Testis (tissue), 3 donors: ENCODE data around the gene PRF1. TPM values are rescaled to one million over a fixed set of nuclear protein-coding genes. Genes with fewer than 3 reads are reported as not detected.

ENCODE experiments used
- DNase-seq: peaks from one replicate; pipeline ENCODE4 v3.0.0-alpha.2; 2019
- H3K27ac ChIP-seq, 2 donors: fragments of 200-600 bp; sonication (generic); one replicate each; pipeline ENCODE4 v1.5.1; 2019
- H3K27me3 ChIP-seq: fragments of 200-600 bp; sonication (generic); one replicate; pipeline ENCODE4 v1.5.1; 2019
- H3K36me3 ChIP-seq: fragments of 200-600 bp; sonication (generic); one replicate; pipeline ENCODE4 v1.5.1; 2017; ENCODE audit warnings: low read depth; ENCODE audit errors: missing control alignments
- H3K4me1 ChIP-seq: fragments of 200-600 bp; sonication (generic); one replicate; pipeline ENCODE4 v1.5.1; 2019
- H3K4me3 ChIP-seq, 2 donors: fragments of 200-600 bp; sonication (generic); one replicate each; pipeline ENCODE4 v1.5.1; 2017 to 2019
- H3K9me3 ChIP-seq: fragments of 200-600 bp; sonication (generic); one replicate; pipeline ENCODE4 v1.5.1; 2017
- CTCF ChIP-seq, 3 experiments: fragments of 450-650 bp in 2 of 3; fragments of 200-600 bp in 1 of 3; sonication (generic) in 1 of 3; IDR thresholded peaks; one replicate each; pipeline ENCODE4 v1.5.1; 2016 to 2019; ENCODE audit warnings: antibody characterized with exemption in 3 of 3, mild to moderate bottlenecking in 2 of 3, moderate library complexity in 1 of 3
- POLR2A ChIP-seq: fragments of 450-650 bp; IDR thresholded peaks from one replicate; pipeline ENCODE4 v1.6.1; 2017; ENCODE audit warnings: antibody characterized with exemption, mild to moderate bottlenecking, moderate library complexity
- WGBS, 2 donors: methylation state at CpG; one replicate each; pipeline ENCODE4 v1.1.5; 2018; 5-methylcytosine and 5-hydroxymethylcytosine counted together
- intact Hi-C: fragments of 100-400 bp; cut with DNase I; formaldehyde crosslinking; loops from one replicate; pipeline ENCODE4 v1.15.1; 2023; ENCODE audit warnings: low total_unique reads
- polyA plus RNA-seq: library from polyadenylated mRNA; stranded (reverse); fragments of 350-450 nt; fragmentation: Illumina TruSeq; extraction: RNeasy Lipid Tissue Mini Kit (QIAGEN cat#74804); gene quantifications from one replicate; pipeline ENCODE4 v1.2.3, GENCODE V29; 2014; ENCODE audit warnings: low read depth, low replicate concordance; ENCODE audit not compliant: insufficient read depth
- total RNA-seq, 2 donors: library from RNA; depleted of rRNA; stranded (reverse); fragments of >200 nt; gene quantifications; one replicate each; pipeline ENCODE4 v1.2.3, GENCODE V29; 2016

Gene PRF1
- total and polyA plus RNA-seq, 3 donors from 2014 or later: 0.55 to 2.2 (median 1.8) TPM

- Histone ChIP-seq H3K4me3 (no peak overlapping the region), H3K27me3 (no peaks in the 10 kb centered on the region), H3K9me3 (no peaks in the 10 kb centered on the region), H3K4me1 (peaks cover 7% of the 10 kb centered on the region), H3K36me3 (no peaks in the 10 kb centered on the region), H3K27ac (no peak overlapping the region)
- TF ChIP-seq POLR2A (no peak), CTCF (IDR thresholded peaks at IDR 0.05) (no peak)
- WGBS, 2 donors: 71 to 85% methylated on average over 9 to 10 of the region's 10 CpGs
- intact Hi-C loops: no loop called here
- no peak for DNase-seq
These were observed 13.5 kb downstream of the PRF1 start for GRCh38 chr10:70588859-70589570.

GRCh38 chr10:70588255-70588654, 14.3 kb downstream of the PRF1 start:
- TF ChIP-seq CTCF (IDR thresholded peaks at IDR 0.05) (no peak), POLR2A (no peak)
- no peaks in the 10 kb centered on the region for H3K36me3 ChIP-seq
- H3K9me3 ChIP-seq: no peaks in the 10 kb centered on the region
- no peaks in the 10 kb centered on the region for H3K27me3 ChIP-seq
- WGBS, 2 donors: 50 to 60% methylated on average over 6 of the region's 6 CpGs
- H3K4me3 ChIP-seq: no peak overlapping the region
- H3K4me1 ChIP-seq: peaks cover 7% of the 10 kb centered on the region
- intact Hi-C loops: no loop called here
- H3K27ac ChIP-seq: no peak overlapping the region
- DNase-seq: no peak

GRCh38 chr10:70587045-70587658, 15.4 kb downstream of the PRF1 start:
- TF ChIP-seq CTCF (IDR thresholded peaks at IDR 0.05) (no peak), POLR2A (no peak)
- no peaks in the 10 kb centered on the region for H3K36me3 ChIP-seq
- no peaks in the 10 kb centered on the region for H3K27me3 ChIP-seq
- no peaks in the 10 kb centered on the region for H3K9me3 ChIP-seq
- DNase-seq: no peak
- 80 to 85% methylated on average over 8 of the region's 8 CpGs for WGBS, 2 donors
- no peak overlapping the region for H3K27ac ChIP-seq
- intact Hi-C loops: no loop called here
- H3K4me1 ChIP-seq: peaks cover 7% of the 10 kb centered on the region
- H3K4me3 ChIP-seq: no peak overlapping the region

GRCh38 chr10:70586348-70586930, 16.1 kb downstream of the PRF1 start:
- TF ChIP-seq CTCF (IDR thresholded peaks at IDR 0.05) (no peak), POLR2A (no peak)
- no peak for DNase-seq
- H3K4me3 ChIP-seq: no peak overlapping the region
- H3K27ac ChIP-seq: no peak overlapping the region
- peaks cover 7% of the 10 kb centered on the region for H3K4me1 ChIP-seq
- no peaks in the 10 kb centered on the region for H3K36me3 ChIP-seq
- H3K9me3 ChIP-seq: no peaks in the 10 kb centered on the region
- no peaks in the 10 kb centered on the region for H3K27me3 ChIP-seq
- 83 to 96% methylated on average over 7 to 8 of the region's 8 CpGs for WGBS, 2 donors
- intact Hi-C loops: no loop called here
